GM21390 (cell line): ENCODE results near the gene MACROD1.

ENCODE experiments used
- ATAC-seq: cut with Tn5 transposase; IDR thresholded peaks from one replicate; pipeline ENCODE4 v1.9.1; 2021; ENCODE audit not compliant: unreplicated experiment

MACROD1 gene

DNA sequence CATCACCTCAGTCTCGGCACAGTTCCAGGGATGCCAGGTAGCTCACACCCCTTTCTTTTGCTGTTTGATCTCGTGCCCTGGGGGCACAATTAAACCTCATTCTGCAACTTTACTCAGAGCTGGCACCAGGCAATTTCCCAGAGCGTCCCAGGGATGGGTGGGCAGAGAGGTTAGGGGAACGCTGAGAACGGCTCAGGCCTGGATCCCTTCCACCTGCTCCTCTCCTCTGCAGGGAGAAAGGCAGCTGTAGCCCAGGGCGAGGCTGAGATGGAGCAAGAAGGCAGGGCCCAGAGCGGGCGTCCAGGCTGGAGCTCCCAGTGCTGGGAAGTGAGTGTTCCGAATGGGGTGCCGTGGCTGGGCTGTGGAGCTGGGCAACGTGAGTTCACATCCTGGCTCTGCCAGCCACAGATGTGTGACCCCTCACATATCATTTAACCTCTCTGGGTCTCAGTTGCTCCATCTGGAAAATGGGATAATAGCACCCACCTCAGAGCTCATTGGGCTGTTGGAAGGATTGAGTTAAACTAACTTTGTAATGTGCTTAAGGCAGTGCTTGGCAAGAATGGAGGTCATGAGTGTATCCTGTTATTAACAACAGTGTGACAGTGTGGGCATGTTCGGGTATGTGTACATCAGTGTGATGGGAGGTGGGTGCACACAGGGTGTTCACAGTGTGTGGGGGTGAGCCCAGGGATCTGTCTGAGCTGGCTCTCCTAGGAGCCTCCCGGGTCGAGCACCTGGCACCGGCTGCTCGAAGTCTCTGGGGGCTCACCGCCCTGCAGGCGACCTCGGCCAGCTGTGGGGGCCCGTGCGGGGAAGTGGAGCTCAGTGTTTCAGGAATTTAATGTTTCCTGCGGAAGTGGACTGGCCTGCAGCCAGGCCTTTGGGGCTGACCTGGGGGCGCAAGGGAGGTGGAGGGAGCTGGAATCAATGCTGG is 164.2 kb downstream of the MACROD1 start:
- no peak for ATAC-seq

DNA sequence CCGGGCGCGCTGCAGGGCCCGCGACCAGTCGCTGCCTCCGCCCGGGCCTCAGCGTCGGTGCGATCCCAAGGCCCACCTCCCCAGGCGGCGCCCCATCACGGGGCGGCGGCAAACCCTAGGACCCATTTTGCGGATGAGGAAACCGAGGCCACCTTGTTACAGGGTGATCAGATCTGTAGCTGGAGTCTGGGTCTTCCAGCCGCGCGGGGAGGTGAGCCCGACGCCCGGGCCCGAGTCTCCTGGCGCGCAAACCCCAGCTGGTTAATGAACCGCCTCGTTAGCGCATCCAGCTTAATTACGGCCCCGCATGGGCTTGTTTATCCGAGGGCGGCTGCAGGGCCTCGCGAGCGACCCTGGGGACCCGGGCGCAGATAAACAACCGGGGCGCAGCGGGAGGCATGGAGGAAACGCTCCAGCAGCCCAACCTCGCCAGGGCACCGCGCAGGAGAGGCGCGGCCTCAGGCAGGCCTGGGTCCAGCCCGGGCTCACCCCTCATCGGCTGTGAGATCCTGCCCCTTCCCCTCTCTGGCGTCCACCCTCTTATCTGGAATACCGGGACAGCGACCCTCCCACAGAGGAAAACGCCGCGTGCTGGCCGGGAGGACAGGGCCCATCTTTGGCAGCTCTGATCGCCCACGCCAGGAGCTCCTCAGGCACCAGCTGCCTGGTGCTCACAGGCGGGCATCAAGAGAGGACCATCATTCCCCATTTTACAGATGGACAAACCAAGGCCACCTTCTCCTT is 165.0 kb downstream of the MACROD1 start:
- no peak for ATAC-seq

DNA sequence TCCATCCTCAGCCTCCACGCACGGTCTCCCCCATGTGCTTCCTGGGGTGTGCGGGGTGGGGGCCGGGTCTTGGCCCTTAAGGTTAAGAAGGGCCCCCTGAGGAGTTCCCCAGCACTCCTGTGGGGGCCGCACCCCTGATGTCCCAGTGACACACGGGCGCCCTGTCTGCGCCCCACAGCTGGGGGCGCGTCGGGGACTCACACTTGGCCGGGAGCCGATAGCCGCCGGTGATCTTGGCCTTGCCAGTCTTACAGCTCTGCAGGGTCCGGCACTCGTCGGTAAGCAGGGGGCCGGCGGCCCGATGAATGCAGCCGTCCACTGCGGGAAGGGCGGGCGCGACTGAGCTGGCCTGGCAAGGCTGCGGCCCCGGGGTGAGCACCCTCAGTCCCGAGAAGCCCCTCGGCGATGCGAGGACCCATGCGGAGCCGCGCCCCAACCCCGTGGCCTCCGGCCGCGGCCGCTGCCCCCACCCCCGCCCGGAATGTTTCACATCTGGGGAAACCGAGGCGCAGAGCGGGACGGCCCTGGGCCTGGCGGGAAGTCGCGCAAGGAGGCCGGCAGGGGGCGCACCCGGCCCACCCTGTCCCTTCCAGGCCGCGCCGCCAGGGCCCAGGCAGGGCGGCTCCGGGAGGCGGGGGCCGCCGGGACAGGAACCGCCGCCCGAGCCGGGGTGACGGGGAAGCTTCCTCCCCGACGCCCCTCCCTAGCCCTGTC is 165.7 kb downstream of the MACROD1 start:
- ATAC-seq, result peak; percentile 60

DNA sequence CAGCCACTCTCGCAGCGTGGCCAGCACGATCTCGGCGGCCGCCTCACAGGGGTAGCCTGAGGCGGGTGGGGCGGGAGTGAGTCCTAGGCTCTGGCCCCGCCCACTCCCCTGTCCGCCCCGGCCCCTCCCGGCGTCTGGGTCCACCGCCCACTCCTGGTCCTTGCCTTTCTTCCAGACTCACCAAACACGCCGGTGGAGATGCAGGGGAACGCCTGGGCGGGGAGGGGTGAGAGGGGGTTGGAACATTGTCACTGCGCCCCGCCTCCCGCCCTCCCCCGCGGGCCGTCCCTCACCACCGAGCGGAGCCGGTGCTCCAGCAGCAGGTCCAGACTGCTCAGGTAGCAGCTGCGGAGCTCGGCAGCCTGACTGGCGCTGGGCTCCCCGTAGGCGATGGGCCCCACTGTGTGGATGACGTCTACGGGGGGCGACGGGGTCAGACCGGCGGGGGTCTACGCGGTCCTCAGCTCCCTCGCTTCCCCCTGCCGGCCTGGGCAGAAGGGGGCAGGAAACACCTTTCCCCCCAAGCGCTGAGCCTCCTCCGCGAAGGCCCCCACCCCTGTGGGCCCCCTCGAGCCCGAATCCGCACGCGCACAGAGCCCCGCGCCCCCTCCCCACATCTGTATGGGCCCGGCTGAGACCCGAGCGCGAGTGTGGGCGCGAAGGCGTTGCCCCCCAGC is 166.4 kb downstream of the MACROD1 start:
- no peak for ATAC-seq

DNA sequence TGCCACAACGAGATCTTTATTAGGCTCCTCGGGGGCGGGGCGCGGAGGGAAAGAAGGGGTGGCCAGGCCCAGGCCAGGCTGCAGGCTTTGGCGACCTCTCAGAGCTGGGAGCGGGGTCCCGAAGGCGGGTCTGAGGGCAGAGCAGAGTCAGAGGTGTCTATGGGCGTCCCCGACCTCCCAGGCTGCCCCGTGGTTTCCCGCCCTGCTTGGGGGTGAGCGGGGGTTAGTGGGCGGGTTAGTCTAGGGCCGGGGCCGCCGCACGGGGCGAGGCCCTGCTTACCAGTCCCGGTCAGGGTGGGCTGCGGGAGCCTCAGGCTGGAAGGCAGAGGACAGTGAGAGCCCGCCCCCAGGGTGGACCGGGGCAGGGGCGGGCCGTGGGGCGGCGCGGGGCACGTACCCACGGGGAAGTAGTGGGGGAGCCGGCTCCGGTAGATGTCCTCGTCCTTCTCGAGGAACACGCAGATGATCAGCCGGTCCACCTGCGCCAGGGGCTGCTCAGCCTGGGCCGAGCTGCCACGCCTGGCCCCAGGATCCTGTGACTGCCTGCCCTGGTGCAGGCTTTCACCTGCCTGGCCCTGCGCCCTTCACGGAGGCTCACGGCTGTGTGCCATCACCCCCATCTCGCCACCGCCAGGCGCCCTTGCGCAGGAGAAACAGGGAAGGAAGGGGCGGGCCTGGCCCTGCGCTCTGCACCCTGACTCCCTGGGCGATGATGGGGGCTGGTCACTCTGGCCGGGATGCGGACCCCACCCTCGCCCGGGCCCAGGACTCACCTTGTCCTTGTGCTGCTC is 167.2 kb downstream of the MACROD1 start:
- ATAC-seq, result no peak

DNA sequence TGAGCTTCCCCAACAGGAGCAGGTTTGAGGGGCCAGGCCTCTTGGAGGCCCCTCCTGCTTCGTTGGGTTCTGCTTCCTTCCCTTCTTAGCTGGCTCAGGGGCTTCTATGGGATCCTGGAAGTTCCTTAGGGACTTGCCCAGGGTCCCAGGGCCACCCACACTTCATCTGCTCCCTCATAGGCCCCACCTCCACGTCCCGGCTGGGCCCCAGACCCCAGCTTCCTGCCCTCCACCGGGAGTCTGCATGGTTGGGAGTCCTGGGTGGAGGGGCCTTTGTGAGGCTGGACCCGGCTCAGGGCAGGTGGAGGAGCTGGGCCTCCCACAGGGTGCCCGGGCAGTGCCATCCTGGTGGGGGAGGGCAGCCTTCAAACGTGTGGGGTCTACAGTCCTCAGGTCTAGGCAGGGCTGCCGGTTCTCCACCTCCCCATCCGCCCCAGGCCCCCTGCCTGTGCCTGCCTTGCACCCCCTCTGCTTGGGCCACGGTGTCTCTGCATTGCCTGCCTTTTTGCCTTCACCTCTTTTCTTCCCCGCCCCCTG is 168.0 kb downstream of the MACROD1 start:
- ATAC-seq, result no peak

DNA sequence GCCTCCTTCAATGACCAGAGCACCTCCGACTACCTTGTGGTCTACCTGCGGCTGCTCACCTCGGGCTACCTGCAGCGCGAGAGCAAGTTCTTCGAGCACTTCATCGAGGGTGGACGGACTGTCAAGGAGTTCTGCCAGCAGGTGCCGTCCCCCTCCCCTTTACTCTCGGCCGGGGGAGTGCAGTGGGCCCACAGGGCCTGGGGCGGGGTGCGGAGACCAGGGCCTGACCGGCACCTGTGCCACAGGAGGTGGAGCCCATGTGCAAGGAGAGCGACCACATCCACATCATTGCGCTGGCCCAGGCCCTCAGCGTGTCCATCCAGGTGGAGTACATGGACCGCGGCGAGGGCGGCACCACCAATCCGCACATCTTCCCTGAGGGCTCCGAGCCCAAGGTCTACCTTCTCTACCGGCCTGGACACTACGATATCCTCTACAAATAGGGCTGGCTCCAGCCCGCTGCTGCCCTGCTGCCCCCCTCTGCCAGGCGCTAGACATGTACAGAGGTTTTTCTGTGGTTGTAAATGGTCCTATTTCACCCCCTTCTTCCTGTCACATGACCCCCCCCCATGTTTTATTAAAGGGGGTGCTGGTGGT is 168.7 kb downstream of the MACROD1 start:
- ATAC-seq, result no peak

DNA sequence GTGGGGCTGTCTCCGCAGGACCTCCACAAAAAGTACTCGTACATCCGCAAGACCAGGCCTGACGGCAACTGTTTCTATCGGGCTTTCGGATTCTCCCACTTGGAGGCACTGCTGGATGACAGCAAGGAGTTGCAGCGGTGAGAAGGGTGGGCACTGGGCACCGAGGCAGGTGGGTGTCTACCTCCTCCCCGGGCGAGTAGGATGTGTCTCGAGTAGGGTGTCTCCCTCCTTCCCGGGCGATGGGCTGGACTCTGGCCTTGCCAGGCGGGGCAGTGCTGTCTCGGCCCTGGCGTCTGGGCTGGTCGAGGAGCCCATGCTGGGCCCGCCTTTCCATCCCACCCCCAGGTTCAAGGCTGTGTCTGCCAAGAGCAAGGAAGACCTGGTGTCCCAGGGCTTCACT is 169.4 kb downstream of the MACROD1 start:
- no peak for ATAC-seq

DNA sequence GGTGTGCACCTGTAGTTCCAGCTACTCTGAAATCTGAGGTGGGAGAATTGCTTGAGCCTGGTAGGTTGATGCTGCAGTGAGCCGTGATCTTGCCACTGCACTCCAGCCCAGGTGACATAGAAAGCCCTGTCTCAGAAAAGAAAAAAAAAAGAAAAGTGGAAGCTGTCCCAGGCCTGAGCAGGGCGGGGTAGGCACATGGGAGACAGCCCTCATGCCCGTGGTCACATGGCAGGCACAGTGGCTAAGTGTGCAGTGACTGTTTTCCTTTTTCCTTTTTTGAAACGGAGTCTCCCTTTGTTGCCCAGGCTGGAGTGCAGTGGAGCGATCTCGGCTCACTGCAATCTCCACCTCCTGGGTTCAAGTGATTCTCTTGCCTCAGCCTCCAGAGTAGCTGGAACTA is 171.9 kb downstream of the MACROD1 start:
- no peak for ATAC-seq

DNA sequence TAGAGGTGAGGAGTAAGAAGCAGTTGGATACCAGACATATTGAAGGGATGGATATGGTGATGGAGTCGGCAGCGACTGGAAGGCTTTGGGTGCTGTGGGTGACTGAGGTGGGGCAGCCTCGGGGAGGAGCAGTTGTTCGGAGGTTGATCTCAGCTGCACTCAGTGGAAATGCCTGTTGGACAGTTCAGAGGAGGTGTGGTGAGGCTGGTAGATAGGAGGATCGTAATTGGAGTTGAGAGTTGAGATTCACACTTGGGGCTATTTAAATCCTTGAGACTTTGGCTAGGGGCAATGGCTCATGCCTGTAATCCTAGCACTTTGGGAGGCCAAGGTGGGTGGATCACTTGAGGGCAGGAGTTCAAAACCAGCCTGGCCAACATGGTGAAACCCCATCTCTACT is 172.8 kb downstream of the MACROD1 start:
- ATAC-seq, result no peak

DNA sequence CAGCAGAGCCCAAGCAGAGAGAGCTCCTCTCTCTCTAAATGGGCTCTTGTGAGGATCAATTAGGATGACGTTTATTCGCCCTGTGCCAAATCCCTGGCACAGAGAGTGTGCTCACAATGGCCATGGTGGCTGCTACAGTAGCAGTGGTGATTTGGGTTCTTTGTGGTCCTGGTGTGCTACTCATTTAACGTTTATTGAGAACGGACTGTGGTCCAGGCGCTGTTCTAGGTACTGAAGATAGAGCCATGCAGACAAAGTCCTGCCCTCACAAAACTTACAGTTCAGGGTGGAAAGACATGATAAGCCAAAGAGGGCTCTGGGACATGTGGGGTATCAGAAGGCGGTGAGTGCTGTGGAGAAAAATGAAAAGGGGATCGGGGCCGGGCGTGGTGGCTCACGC is 174.4 kb downstream of the MACROD1 start:
- no peak for ATAC-seq

DNA sequence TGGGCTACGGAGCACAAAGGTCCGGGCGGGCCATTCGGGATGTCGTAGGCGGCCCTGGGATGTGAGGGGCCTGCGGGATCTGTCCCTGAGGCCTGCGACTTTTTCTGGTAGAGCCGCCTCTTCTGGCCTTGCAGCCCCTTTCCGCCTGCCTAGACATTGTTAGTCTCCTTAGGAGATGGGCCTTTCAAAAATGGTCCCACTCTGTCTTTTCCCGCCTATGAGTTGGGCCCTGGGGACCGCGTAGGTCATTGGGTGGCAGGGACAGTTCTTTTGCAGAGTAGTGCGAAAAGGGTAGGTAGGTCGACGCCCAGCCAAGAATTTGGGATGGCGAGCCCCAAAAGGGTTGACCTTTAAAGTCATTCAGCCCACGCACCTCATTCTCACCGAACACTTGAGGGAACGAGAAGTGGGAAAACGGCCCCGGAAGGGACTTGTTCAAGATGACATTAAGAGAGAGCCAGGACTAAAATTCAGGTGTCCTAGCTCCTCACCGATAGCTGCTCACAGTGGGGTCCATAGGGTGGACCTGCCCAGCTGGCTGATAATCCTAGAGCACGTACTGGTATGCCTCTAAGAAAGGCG is 178.9 kb downstream of the MACROD1 start:
- ATAC-seq, result no peak

DNA sequence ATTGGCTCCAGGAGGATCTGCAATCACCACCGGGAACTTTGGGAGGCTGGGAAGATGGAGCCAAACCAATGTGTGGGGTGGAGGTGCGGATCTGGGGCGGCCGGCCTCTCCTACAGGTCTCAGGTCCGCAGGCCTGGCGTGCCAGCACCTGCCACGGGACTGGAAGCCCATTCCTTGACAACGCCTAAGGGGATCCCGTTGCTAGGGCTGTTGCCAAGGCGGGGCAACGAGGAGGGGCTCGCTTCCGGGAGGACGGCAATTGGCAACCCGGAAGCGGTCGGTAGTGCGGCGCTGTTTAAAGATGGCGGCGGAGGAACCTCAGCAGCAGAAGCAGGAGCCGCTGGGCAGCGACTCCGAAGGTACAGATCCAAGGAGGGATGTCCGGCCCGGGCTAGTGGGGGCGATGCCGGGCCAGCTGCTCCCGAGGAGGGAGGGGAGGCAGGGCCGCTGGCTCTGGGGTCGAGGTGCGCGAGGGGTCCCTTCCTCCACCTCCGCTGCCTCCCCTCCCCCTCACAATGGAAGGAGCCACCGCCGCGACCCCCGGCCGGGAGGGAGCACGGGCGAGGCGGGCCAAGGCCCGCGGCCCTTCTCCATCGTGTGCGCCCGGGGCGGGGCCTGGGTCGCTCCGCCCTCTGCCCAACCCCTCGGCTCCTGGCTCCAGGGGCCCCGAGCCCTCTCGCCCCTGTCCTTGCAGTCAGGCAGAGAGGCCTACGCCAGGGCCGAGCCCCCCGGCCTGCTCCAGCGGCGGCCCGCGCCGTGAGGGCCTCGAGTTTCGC is 179.6 kb downstream of the MACROD1 start, which contains the start of gene OTUB1:
Gene OTUB1 (plus strand): TSS at position 283 of the 776 bp plus-strand sequence. CDS start 19 bp downstream, at position 302.
- ATAC-seq, result peak; percentile 92

DNA sequence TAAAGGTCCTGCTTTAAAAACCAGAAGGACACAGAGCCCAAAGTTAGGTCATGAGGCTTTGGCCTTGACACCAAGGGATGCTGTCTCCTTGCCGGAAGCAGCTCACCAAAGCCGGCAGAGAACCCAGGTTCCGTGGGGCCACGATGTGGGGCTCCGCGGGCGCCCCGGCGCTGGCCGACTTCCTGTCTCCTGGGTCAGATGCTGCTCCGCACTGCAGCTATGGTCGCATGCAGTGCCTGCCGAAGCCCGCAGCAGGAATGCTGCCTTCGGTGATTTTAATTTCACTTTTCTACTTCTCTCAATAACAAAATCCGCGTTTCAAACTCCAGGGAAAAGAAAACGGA is 180.1 kb downstream of the MACROD1 start:
- ATAC-seq, result peak; percentile 47

DNA sequence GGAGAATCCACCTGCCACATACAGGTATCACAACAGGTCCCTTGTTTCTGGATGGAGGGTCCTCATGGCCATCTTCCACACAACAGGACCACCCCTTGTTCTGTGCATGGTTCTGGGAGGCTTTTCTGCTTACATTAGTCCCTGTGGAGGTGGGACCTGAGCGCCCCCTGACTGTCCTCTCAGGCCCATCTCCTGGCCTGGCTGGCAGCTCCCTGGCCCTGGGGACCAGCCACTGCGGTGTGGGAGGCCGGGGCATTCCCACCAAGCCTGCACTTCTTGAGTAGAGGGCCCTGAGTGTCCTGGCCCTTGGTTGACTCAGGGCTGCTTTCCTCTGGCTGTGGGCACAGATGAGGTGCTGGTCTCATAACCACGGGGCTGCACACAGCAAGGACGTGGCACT is 186.5 kb downstream of the MACROD1 start:
- ATAC-seq, result no peak

DNA sequence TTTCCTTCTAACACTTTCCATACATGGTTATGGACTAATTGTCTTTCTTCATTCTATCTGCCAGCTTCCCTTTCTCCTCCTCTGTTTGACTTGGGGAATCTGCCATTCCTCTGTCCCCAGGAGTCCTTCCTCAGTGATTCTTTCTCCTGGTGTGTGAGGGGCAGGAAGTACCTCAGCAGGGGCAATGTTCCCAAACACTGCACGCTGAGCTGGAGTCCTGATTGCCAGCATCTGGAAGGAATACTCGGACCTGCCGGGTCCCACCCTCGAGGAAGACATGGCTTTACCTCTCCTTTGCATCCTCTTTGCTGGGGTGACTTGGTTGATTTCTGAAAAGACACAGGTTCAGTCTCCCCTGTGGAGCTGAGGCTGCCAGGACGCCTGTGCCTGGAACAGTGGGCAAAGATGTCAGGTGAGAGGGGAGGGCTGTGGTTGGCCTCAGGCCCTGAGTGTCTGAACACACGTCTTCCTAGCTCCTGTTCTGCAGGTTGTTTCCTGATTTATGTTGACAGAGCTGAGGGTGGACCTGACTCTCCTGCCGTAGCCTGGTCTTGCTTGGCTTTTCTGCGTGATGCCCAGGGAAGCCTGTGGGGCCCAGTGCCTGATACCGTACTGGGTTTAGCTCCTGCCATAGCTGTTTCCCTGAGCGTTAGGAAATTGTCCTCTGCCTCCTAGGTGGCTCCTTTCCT is 187.2 kb downstream of the MACROD1 start:
- no peak for ATAC-seq

DNA sequence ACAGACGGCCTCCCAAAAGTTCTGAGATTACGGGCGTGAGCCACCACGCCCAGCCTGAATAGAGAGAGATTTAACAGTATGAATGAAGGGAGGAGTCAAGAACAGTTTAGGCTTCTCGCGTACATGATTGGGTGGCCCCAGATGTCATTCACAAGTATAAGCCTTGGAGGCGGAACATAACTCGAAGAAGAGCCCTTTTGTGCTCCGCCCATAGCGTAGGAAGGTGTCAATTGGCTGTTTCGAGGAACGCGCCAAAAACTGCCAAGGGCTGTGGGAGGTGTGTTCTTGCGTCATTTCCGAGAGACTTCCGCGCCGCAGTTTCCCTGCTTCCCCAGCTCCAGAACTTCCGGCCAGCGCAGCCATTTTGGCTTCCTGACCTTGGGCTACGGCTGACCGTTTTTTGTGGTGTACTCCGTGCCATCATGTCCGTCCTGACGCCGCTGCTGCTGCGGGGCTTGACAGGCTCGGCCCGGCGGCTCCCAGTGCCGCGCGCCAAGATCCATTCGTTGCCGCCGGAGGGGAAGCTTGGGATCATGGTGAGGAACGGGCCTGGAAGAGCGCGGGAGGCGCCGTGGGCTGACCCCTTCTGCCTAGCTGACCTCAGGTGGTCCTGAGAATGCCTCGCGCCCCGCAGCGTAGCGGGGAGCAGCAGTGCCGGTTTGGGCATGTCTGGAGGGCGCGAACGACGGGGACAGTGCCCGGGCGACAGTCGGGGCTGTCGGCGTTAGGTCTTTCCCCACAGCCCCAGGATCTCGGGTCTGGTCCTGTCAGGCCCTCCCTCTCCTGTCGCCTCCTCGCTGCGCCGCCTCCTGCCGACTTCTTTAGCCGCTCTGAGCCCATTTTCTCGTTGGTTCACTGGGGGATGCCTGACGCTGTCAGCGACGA is 191.4 kb downstream of the MACROD1 start, which contains the start of gene COX8A:
Gene COX8A (plus strand): TSS at position 362 of the 885 bp plus-strand sequence. CDS start 61 bp downstream, at position 423.
- peak; percentile 95 for ATAC-seq
